PFSK-1 (cell line): ENCODE results near the gene ADAM10. TPM values are rescaled to one million over a fixed set of nuclear protein-coding genes. Genes with fewer than 3 reads are reported as not detected.

Source experiments
- FOXP2 ChIP-seq: optimal IDR thresholded peaks from 2 replicates; pipeline ENCODE3; 2011; ENCODE audit warnings: borderline replicate concordance, control low read depth, inconsistent platforms; ENCODE audit not compliant: insufficient read depth; ENCODE audit errors: extremely low read length, extremely low read depth
- POLR2AphosphoS5 ChIP-seq: IDR thresholded peaks from 2 replicates; pipeline ENCODE4 v1.6.1; 2012; ENCODE audit warnings: low read depth, mild to moderate bottlenecking, control low read depth, low read length, moderate library complexity
- SIN3A ChIP-seq: IDR thresholded peaks from 2 replicates; pipeline ENCODE4 v1.6.1; 2012; ENCODE audit warnings: mild to moderate bottlenecking, low read length, moderate library complexity, borderline replicate concordance; ENCODE audit not compliant: insufficient read depth
- TAF1 ChIP-seq: IDR thresholded peaks from 2 replicates; pipeline ENCODE4 v1.6.1; 2012; ENCODE audit warnings: low read length, control low read depth, borderline replicate concordance; ENCODE audit not compliant: insufficient read depth
- polyA plus RNA-seq: library from polyadenylated mRNA; unstranded; fragments of >200 nt; gene quantifications from one replicate; pipeline ENCODE4 v1.2.1, GENCODE V29; 2012; ENCODE audit warnings: low read depth, missing spikeins; ENCODE audit not compliant: insufficient read length
- TF ChIP-seq, protein P1 (sequence below), 2 experiments: IDR thresholded peaks; 2 replicates each; pipeline versions ENCODE4 v1.6.1 to v1.8.0; 2011 to 2012; ENCODE audit warnings: low read depth in 2 of 2, low read length in 2 of 2, control low read depth in 1 of 2, inconsistent platforms in 1 of 2, mild to moderate bottlenecking in 1 of 2, moderate library complexity in 1 of 2; ENCODE audit not compliant: insufficient read depth in 1 of 2

Gene ADAM10
- polyA plus RNA-seq, result 65.6 TPM

DNA sequence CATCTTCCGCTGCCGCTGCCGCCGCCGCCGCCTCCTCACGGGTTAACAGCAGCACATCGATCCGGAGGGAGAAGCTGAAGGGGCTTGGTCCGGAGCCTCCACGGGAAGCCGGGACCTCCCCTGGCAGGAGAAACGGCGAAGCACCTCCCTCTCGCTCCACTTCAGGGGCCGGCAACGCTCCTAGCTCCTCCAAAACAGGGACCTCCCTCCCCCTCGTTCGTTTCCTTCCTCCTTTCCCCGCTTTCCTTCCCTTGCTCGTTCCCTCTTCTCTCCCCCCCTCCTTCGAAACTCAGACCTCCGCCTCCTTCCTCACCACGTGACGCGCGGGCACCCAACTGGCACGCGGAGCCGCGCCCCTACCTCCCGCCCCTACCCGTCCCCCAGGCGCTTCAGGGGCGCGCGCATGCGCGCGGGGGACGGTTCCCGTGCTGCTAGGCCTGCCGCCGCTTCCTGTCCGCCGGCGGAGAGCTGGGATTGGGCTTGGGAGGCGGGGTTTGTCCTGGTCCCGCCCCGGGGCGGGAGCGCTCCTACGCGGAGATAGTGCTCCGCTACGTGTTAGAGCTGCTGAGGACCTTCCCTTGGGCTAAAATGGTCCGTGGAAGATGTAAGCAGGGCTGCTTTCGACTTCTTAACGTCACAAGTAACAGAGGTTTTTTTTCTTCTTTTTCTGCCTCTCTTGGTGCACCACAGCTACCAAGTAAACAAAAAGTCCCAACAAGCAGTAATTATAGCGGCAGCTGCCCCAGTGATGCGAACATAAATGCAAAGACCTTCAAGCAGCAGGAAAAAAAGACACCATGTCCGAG, at the start of gene ADAM10:
TSS of gene ADAM10 (minus strand) at position 176 of the 806 bp plus-strand sequence. CDS start at position 3, 173 bp downstream.
- TF ChIP-seq FOXP2 (no peak), TAF1 (peak; percentile 78; the same call in 1 of the 2 replicates), POLR2AphosphoS5 (peak; percentile 70), SIN3A (no peak; the same call in 1 of the 2 replicates)
- TF ChIP-seq, protein P1, sequence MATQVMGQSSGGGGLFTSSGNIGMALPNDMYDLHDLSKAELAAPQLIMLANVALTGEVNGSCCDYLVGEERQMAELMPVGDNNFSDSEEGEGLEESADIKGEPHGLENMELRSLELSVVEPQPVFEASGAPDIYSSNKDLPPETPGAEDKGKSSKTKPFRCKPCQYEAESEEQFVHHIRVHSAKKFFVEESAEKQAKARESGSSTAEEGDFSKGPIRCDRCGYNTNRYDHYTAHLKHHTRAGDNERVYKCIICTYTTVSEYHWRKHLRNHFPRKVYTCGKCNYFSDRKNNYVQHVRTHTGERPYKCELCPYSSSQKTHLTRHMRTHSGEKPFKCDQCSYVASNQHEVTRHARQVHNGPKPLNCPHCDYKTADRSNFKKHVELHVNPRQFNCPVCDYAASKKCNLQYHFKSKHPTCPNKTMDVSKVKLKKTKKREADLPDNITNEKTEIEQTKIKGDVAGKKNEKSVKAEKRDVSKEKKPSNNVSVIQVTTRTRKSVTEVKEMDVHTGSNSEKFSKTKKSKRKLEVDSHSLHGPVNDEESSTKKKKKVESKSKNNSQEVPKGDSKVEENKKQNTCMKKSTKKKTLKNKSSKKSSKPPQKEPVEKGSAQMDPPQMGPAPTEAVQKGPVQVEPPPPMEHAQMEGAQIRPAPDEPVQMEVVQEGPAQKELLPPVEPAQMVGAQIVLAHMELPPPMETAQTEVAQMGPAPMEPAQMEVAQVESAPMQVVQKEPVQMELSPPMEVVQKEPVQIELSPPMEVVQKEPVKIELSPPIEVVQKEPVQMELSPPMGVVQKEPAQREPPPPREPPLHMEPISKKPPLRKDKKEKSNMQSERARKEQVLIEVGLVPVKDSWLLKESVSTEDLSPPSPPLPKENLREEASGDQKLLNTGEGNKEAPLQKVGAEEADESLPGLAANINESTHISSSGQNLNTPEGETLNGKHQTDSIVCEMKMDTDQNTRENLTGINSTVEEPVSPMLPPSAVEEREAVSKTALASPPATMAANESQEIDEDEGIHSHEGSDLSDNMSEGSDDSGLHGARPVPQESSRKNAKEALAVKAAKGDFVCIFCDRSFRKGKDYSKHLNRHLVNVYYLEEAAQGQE (IDR thresholded peaks at IDR 0.05; ENCODE audit: insufficient read depth in 1 of 2, low read depth in 2 of 2, low read length in 2 of 2), result peak in 1 of 2 experiments; percentile 53; a peak in 1 of 4 replicates

DNA sequence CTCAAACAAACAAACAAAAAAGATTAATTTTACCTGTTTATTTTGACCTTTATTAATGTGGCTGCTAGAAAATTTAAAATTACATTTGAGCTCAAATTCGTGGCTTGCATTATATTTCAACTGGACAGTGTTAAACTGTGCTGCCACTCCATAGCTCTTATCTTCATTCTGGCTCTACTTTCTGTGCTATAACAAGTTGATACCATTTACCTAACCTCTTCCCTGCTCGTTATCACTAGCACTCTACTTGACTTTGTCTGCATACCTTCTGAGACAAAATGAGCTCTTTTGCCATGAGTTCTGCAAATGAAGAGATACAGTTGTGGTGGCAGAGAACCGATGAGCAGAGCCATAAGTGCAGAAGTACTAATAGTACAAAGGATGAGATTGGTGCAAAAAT, 48.0 kb upstream of the ADAM10 start:
- TF ChIP-seq, protein P1 (IDR thresholded peaks at IDR 0.05; ENCODE audit: insufficient read depth in 1 of 2, low read depth in 2 of 2, low read length in 2 of 2), result no peak
- TF ChIP-seq SIN3A, result no peak
- no peak for TF ChIP-seq POLR2AphosphoS5
- TF ChIP-seq FOXP2, result no peak
- no peak for TF ChIP-seq TAF1

- TF ChIP-seq POLR2AphosphoS5 (no peak), TAF1 (no peak), FOXP2 (no peak), SIN3A (no peak)
- TF ChIP-seq, protein P1 (IDR thresholded peaks at IDR 0.05; ENCODE audit: insufficient read depth in 1 of 2, low read depth in 2 of 2, low read length in 2 of 2), result no peak
These were observed 46.3 kb upstream of the ADAM10 start for GRCh38 chr15:58795825-58796224.

DNA sequence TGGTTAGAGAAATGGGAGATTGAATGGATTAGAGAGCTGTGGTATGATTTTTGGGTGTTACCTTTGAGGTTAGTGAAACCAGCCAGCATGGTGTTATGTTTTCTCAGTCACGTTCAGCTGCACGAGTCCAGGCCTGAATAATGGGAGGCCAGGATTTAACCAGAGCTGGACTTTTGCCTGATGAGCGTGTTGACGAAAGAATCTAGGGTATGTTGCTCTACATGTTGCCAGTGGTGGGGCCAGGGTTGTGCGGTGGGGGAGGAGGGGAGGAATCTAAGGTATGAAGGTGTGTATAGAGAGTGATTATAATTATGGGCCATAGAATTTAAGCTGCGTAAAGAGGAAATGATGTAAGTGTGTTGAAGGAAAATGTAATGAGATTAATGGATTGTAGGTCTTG, 44.4 kb upstream of the ADAM10 start:
- TF ChIP-seq, protein P1 (IDR thresholded peaks at IDR 0.05; ENCODE audit: insufficient read depth in 1 of 2, low read depth in 2 of 2, low read length in 2 of 2), result no peak
- TF ChIP-seq FOXP2, result no peak
- no peak for TF ChIP-seq POLR2AphosphoS5
- TF ChIP-seq SIN3A, result no peak
- no peak for TF ChIP-seq TAF1
